NCI-H187 (cell line): ENCODE measurements around the gene ZNF548.

Experiments used
- DNase-seq, 2 experiments: peaks; one replicate each; lab custom pipeline; 2025; lab: John Stamatoyannopoulos, UW

Gene ZNF548

DNA sequence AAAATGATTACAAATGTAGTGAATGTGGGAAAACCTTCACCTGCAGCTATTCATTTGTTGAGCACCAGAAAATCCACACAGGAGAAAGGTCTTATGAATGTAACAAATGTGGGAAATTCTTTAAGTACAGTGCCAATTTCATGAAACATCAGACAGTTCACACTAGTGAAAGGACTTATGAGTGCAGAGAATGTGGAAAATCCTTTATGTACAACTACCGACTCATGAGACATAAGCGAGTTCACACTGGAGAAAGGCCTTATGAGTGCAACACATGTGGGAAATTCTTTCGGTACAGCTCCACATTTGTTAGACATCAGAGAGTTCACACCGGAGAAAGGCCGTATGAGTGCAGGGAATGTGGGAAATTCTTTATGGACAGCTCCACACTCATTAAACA is 9.2 kb downstream of the ZNF548 start:
- no peak for DNase-seq

DNA sequence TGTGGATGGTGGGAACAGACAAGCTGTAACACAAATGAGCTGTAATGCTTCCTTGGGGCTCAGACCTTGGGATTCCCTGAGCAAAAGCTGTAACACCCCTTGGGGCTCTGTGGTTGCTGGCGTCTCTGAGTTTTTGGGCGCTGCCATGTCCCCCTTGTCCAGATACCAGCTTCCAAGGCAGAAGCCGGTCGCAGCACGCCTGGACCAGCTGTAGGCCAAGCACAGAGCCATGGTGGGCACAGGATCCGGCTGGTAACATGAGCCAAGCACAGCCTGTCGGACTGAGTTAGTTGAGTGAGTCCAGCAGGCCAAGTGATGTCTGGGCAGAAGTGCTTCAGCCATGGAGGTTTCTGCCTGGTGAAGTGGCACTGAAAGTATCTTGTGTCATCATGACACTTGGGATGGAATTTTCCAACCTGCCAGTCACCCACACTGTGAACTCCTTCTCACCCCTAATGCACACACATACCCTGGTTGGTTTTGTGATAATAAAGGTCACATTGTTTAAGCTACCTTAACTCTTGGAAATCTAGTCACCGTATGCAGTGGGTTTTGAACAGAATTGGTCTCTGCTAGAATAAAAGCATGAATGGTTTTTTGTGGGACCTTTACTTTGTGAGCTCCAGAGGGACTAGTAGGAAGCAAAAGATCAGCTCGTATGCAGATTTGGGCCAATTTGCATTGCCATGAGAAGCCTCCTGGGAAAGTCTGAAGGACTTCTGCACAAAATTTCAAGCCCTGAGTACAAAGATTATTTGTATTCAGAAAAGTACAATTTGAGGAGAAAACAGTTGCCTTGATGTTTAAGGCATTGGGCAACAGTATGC is 14.3 kb downstream of the ZNF548 start:
- DNase-seq = no peak

- DNase-seq = peak in 1 of 2 experiments; percentile 30
Observed at GRCh38 chr19:57406516-57407123, 17.0 kb downstream of the ZNF548 start.

- DNase-seq = peak; percentile 65 to 89
Observed at GRCh38 chr19:57410877-57411671, 21.4 kb downstream of the ZNF548 start, which contains the start of gene ZNF17. TSS of gene ZNF17 (plus strand) at chr19:57411161. CDS start at chr19:57413616, 2,455 bp downstream.

DNA sequence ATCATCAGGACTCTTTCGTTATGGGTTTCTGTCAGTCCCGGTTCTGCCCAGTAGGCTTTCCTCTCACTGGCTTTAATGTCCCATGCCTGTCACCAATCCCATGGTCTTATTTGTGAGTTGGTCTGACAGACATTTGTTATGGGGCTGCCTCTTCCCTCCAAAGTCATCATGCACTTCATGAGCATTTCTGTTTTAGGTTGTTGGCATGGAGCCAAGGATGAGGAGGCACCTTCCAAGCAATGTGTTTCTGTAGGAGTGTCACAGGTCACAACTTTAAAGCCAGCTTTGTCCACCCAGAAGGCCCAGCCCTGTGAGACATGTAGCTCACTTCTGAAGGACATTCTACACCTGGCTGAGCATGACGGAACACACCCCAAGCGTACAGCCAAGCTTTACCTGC is 29.8 kb downstream of the ZNF548 start:
- DNase-seq = no peak

- no peak for DNase-seq
Observed at GRCh38 chr19:57421037-57421436, 31.4 kb downstream of the ZNF548 start.

GRCh38 chr19:57434386-57435061 is 44.9 kb downstream of the ZNF548 start:
- no peak for DNase-seq

DNA sequence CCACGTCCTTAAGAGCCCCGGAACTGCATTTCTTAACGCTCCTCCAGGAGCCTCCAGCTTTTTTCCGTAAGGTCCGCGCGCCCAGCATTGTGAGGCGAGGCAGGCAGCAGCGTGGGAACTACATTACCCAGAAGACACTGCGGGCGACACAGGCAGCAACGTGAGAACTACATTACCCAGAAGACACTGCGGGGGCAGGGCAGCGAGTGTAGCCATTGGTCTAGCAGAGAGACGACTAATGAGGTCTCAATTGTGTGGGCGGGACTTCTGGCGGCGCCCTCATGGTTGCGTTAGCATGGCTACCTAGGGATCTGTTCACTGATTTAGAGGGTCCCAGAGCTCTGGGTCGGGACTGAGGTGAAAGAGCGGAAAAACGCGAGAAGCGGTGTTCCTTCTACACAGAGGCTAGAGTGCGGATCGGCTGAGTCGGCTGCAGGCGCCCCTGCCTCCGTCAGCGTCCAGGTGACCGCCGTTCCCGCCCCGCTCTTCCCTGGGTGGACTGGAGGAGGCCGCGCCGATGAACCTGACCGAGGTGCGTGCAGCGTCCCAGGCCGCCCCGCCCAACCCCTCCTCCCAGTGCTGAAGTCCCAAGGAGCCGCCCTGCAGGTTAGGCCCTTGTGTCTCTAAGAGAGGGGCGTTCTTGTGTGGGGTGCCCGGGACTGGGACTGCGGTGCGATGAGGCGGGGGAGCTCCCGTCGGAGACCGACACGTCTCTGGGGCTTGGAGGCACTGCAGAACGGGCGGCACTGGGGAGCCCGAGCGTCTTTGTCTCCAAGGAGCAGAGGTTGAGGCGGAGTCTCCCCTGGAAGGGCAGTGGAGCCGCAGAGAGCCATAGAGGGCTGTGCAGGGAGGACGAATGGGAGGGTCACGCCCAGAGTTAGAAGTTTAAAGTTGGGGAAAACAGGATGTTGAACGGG is 45.7 kb downstream of the ZNF548 start, which contains the start of gene ZNF749:
TSS of gene ZNF749 (plus strand) at position 264 of the 917 bp plus-strand sequence. CDS start at position 518, 254 bp downstream.
- peak; percentile 96 to 98 for DNase-seq

DNA sequence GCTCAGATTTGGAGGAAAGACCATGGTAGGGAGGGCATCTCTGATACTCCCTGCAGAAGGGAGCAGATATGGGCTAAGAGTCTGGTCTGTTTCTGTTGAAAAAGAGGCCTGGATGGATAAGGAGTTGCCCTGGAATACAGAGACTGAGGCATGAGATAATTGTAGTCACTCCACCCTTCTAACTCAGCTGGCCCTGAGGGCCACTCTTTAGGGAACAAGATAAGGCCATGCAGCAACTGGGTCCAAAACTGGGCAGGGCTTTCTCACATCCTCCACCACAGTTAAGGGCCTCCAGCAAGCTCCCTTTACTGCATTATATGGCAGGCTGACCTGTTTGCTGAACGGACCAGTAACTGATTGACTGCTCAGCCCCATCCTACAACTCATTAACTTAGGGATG is 46.8 kb downstream of the ZNF548 start:
- no peak for DNase-seq

DNA sequence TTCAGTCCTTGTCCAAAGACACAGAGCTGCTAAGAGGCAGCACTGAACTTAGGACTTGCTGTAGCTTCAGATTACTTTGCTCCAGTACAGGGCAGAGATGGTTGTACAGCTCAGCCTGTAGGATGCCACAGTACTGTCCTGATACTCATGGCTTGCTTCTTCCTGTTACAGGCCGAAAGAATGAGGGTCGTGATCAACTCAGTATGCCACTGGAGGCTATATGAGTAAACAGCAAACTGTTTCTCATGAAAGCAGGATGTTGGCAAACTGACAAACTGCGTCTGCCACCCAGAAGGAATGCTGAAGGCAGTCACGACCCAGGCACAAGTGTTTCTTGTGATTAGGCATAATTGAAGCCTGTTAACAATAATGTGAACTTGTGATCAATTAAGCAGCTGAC is 48.3 kb downstream of the ZNF548 start:
- no peak for DNase-seq

DNA sequence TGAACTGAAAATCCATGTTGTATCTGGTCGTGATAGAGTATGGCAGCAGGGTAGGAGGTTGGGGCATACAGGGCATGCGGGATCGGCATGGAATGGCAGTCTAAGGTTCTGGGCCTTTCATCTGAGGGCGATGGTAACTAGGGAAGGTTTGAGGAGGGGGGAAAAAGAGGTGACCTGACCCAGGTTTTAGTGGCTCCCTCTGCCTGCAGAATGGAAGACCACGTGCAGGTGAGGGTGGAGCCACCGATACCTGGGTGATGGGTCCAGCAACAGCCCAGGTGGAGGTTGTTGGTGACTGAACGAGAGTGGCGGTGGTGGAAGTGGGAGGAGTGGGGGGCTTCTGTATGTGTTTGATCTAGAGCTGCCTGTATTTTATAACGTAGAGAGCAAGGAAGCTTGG is 49.3 kb downstream of the ZNF548 start:
- no peak for DNase-seq

- DNase-seq = no peak
Observed at GRCh38 chr19:57441979-57442752, 52.5 kb downstream of the ZNF548 start.

- DNase-seq = peak in 1 of 2 experiments; percentile 25
Observed at GRCh38 chr19:57443121-57443696, 53.6 kb downstream of the ZNF548 start.

GRCh38 chr19:57452307-57452706 is 62.7 kb downstream of the ZNF548 start:
- DNase-seq = no peak
